Aorta (tissue), 4 donors: ENCODE results near the gene DNMT3A. TPM values are rescaled to one million over a fixed set of nuclear protein-coding genes. Genes with fewer than 3 reads are reported as not detected.

ENCODE experiments used
- microRNA-seq, 2 donors: library from miRNA; unstranded; fragments of <30 nt; microRNA quantifications; one replicate each; pipeline ENCODE4 v1.2.0, GENCODE V29; 2020
- polyA plus RNA-seq, 2 donors: library from polyadenylated mRNA; stranded (reverse); fragments of 200-250 nt; gene quantifications; one replicate each; pipeline ENCODE4 v1.2.3, GENCODE V29; 2013
- total RNA-seq, 2 donors: library from RNA; stranded (reverse); fragmentation: NEBNext Ultra II Directional; extraction: Animal tissue kit (Norgen Biotek cat#: 25700); gene quantifications; one replicate each; pipeline ENCODE4 v1.2.1, GENCODE V29; 2021
- donor health status: healthy with polysubstance abuse.
- donor health status: Bipolar disorder and iron deficiency.
- donor health status: DM: no; HTN: no; CAD: no.
- donor health status: DM: yes; HTN: yes; CAD: no.

DNMT3A gene
- total and polyA plus RNA-seq, 4 donors, result 9.4 to 48.2 (median 22.0) TPM

Small RNA genes within 50 kb of the gene (microRNA-seq; reads per million reads assigned to microRNA genes)
- gene MIR1301, result 39.8 to 96.6 reads per million in 2 donors

Other genes with a start within 250 kb of the DNMT3A start
- 1 to 10 TPM; 1.2 to 1.4 TPM for gene POMC, start 173.3 kb downstream of the DNMT3A start, total RNA-seq
- 1 to 10 TPM in 1 of 2 donors, under 1 TPM in 1; 0.38 to 4.5 TPM for gene POMC, start 173.3 kb downstream of the DNMT3A start, polyA plus RNA-seq